DMS53 (cell line): ENCODE results near the gene RNU1-3.
"Not testable (repeated sequence)": the region's sequence is repeated elsewhere in the genome, so short reads cannot be mapped to it uniquely, and the experiment has no call there.

Experiments used
- DNase-seq: peaks from one replicate; lab custom pipeline; 2025; lab: John Stamatoyannopoulos, UW

The RNU1-3 gene

DNA sequence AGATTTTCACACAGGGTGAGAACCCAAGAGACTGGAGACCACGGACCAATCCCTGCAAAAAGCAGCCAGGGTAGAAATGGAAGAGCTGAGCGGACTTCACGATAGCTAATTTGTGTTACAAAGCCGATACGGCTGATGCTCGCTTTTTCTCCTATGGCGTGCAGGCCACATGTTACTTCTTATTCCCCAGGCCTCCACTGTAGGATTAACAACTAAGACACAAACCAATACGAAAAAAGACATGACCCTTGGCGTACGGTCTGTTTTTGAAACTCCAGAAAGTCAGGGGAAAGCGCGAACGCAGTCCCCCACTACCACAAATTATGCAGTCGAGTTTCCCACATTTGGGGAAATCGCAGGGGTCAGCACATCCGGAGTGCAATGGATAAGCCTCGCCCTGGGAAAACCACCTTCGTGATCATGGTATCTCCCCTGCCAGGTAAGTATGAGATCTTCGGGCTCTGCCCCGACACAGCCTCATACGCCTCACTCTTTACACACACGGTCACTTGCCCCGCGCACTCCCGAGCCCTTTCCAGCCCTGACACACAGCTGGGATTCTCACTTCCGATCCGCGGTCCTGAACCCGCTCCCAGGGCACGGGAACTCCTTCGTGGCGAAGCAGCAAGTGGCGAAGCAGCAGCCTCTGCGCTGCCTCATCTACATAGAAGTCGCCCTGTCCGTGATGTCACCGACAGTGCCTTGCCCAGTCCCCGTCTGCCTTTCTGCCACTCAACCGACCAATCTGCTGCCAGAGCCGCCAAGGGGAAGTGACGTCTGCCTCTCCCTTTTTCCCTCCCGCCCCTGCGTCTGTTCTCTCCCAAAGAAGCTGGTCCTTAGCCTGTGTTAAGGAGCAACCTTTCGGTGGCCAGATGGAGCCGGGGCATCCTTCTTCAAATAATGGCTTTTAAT, at the start of gene RNU1-3:
RNU1-3 (minus strand) TSS at position 447 of the 912 bp plus-strand sequence.
- not testable (repeated sequence) for DNase-seq

DNA sequence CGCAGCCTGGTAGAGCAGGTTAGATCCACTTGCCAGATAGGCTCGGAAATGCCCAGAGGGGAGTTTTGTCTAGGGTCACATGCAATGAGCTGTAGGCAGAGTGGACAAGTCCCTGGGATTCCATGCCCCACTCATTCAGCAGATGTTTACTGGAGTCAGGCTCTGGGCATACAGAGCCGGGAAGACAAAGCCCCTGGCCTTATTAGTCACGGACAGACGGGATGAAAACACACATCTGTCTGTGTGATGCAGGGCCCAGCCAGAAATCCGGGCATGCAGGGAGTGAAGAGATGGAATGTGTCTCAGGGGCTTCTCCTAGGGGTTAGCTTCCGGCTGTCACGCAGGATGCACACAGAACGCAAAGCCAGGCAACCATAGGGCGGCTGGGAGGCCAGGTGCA, 46.7 kb upstream of the RNU1-3 start:
- not testable (repeated sequence) for DNase-seq

DNA sequence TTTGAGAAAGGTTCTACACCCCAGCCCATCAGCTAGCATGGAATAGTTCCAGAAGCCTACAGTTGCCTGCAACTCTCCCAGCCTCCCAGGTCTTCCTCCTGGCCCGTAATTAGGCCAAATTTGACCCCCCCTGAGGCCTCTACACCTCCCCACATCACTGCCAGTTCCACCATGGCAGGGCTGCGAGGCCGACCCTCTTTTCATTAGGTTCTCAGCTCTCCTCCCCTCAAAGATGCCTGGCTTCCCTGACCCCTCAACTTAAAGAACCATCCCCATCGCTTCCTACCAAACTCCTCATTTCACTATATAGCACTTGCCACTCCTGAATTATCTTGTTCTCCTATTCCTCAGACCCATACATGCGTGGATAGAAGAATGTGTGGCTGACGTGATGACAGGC, 46.2 kb upstream of the RNU1-3 start:
- DNase-seq, result not testable (repeated sequence)

DNA sequence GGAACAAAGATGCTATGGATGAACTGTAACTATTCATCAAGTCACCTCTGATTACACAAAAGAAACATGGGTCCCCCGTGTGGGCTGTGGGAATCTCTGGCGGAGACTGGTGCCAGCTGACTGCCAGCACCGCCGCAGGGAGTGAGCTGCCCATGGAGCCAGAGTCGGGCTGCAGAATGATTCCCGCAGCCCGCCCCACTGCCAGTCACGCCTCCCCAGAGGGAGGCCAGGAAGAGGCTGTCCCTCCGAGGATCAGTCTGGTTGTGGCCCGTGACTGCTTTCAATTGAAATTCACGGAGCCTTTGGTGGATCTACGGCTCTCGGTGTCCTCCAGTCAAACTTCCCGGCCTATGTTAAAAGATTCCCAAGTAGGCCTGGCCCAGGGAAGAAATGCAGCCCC, 45.8 kb upstream of the RNU1-3 start:
- DNase-seq, result not testable (repeated sequence)

DNA sequence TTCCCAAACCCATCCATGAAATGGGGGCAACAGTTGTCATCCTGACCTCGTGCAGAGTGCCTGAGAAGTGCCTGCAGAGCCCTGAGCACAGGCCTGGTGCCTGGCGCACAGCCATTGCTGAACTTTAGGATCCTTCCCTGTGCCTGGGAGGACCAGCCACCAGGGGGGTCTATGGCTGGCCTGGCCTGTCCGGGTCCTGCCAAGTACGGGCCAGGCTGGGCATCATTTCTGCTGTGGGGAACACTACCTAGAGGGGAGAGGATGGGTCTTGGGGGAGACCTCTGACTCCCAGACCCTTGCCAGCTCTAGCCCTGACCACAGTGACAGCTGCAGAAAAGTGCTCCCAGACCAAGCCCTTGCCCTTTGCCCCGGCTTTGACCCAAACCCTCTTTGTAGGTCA, 45.4 kb upstream of the RNU1-3 start:
- DNase-seq, result not testable (repeated sequence)

DNA sequence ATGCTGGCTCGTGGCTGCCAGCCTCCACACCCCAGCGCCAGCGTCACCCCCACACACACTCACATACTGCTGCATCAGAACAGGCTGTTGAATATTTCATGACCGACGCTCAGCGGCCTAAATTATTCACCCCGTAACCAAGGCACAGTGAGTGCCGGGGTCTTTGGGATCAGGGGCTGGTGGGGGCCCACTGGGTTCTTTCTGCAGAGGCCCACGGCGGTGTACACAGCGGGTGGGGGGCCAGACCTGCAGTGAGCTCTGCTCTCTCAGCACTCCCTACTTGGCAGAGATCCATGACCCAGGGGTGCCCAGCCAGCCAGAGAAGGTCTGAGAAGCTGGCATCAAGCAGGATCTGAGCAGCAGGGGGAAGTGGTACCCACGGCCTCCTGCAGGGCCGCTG, 43.9 kb upstream of the RNU1-3 start:
- not testable (repeated sequence) for DNase-seq

DNA sequence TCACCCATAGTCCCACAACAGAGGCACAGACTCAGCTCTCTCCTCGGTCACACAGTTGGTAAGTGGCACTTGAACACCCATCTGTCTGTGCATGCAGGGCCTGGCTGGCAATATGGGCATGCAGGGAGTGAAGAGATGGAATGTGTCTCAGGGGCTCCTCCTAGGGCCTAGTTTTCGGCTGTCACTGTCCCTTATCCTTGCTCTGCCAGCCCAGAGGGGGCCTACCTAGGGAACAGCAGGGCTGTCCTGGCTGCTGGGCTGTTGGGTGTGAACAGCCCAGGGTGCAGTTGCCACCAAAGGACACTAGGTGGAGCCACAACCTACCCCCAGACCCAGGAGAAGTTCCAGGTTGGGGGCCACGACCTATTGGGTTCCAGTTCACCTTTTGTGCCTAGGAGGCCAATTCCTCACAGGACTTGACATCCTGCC, 42.9 kb upstream of the RNU1-3 start:
- DNase-seq, result peak; percentile 51

DNA sequence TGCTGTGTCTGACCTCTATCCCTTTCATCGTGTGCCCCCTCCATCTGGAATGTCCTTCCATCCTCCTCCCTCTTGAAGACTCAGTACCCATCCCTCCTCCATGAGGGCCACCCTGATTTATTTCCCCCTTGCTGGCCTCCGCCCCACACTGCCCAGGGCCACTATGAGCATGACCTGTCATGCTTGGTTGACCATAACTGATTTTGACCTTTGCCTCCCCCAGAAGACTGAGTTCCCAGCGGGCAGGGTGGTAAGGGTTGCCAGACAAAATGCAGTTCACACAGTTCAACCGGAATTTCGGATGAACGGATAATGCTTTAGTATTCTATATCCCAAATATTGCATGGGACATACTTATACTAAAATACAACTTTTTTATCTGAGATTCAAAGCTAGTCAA, 42.0 kb upstream of the RNU1-3 start:
- not testable (repeated sequence) for DNase-seq

DNA sequence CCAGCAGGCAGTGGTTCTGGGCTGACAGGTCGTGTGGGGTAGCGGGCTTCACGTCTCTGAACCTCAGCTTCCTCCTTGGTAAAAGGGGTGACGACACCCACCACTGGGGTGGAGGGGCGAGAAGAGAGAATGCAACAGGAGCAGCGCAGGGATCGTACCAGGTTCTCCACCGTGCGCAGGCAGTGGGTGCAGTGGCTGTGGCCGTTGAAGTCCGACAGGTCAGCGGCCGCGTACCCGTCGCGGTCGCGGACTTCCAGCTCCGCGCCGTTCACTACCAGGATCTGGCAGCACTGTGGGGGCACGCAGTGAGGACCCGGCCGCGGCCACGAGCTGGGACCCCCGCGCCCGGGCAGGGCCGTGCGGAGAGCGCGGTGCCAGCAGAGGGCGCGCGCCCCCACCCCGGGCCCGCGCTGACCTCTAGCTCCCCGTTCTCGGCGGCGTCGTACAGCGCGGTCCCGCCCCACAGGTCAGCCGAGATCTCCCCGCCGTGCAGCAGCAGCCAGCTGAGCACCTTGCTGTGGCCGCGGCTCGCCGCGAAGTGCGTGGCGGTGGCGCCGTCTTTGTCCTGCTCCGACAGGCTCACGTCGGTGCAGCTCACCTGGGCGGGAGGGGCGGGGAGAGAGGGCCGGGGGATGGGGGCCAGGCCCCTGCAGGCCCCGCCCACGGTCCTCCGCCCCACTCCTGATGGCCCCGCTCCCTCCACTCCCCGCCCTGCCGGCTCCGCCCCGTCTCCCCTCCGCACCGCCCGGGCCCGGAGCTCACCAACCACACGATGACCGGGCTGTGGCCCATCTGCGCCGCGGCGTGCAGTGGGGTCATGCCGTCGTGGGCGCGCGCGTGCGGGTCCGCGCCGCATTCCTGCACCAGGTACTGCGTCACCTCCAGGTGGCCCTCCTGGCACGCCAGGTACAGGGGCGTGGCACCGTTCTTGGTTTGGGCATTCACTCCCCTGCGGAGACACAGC, 40.7 kb upstream of the RNU1-3 start:
- peak; percentile 31 for DNase-seq

DNA sequence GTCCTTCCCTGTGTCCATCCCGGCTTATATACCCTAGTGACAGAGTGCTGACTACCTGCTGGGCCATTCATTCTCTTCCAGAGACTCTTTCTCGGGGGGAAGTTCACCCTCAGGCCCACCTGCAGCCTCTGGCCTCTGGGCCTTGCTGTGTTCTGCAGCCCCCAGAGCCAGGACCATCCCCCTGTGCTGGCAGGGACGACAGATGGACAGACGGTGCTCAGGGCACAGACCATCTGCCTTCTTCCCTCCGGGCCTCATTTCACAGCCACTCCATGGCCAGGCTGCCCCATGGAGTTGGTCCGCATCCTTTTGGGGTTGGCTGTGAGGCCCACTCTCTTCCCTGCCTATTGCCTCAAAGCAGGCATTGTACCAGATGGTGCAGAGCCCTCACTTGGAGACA, 39.6 kb upstream of the RNU1-3 start:
- DNase-seq, result not testable (repeated sequence)

DNA sequence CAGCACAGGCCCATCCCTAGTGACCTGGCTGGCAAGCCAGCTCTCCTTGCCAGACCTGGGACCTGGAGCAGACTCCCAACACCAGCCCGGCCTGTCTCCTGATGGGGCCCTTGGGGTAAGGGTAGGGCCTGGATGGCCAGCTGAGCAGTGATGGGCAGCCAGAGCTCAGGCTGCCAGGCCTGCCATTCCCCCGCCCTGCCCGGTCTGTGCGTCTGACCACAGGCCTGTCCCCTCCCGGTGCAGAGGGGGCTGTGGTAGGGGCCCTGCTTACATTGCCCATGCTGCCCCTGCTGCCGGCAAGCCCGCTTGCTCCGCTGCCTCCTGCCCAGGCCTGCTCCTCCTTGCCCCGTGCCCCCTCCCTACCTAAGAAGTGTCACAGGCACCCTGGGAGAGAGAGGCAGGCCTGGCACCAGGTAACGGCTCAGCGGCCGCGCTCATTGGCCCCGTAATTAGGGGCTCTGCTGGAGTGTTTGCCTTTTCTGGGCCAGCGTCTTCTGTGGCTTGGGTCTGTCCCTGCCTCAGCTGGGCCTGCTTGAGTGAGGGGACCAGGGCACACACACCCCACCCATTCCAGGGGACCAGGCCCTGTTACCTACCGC, 37.9 kb upstream of the RNU1-3 start:
- DNase-seq, result not testable (repeated sequence)

DNA sequence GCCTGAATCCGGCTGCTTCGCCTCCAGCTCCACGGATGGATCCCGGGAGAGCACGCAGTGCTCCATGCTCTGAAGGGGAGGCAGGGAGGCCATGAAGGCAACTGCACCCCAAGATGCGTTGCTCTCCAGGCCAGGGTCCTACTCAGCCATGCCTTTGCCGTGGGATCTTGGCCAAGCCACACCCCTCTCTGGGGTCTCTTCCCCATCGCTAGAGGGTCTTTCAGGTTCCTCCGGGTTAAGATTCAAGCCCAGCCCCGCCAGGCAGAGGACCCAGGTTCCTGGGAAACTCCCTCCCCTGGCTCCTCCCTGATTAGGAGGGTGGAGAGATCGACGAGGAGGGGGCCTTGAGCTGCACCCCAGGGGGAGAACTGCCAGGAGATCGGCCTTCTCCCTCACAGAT, 37.3 kb upstream of the RNU1-3 start:
- not testable (repeated sequence) for DNase-seq

DNA sequence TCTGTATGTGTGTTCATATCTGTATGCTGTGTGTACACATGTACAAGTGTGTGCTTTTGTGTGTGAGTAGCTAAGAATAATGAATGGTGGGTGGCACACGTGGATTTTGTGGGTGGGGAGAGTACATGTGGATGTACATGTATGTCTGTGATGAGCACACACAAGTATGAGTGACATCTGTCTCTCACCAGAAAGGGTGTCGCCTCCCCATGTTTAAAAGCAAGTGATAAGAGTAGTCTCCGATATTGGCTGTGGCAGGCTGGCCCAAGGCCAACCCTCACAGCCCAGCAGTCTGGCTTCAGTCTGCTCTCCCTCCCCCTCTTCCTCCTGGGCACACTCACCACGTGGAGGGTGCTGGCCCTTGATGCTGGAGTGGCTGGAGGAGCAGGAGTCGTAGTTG, 36.9 kb upstream of the RNU1-3 start:
- not testable (repeated sequence) for DNase-seq

DNA sequence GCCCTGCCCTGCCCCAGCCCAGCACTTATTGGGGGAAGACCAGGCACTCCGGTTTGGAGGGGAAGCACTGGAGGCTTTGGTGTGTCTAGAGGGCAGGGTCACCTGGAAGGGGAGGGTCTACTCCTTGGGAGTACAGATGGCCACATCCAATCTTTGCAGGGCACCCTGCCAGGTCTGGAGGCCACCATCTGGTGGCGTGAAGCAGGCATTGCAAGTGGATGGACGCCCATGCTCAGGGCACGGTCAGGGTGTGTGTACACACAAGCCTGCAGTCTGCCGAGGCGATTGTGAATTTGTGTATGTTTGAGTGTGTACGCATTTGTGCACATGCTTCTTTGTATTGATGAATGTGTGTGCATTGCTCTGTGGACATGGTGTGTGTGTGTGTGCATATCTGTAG, 36.4 kb upstream of the RNU1-3 start:
- DNase-seq, result not testable (repeated sequence)

DNA sequence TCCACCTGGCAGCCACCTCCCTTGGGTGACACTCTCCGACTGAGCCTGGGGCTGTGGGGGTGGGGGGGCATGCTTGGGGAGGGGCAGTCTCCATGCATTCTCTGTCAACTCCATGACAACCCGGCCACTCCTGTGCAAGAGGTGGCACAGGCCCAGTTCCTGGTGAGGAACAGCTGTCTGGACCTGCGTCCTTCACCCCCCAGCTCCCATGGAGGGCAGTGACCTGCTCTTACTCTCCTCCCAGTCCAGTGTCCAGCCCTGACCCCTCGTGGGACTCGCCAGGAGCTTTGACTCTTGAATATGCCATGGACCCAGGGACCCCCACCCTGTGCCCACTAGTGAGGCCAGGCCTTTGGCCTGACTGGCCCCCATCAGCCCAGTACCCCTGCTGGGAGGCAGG, 35.5 kb upstream of the RNU1-3 start:
- DNase-seq, result not testable (repeated sequence)

DNA sequence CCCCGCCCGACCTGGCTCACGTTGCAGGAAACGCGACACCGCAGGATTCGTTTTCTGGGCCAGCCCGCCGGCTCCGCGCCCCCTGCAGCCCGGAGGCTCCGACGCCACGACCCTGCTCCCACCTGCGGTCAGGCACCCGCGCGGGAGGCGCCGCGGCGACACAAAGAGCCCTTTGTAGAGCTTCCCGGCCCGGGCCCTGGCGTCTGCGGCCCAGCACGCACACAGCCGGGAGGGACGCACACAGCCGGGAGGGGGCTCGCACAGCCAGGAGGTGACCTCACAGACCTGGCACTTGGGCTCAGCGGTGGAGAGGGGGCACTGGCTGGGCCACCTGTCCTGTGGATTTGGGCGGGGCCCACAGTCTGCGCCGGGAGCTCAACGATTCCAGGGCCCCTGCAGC, 34.4 kb upstream of the RNU1-3 start:
- DNase-seq, result not testable (repeated sequence)

DNA sequence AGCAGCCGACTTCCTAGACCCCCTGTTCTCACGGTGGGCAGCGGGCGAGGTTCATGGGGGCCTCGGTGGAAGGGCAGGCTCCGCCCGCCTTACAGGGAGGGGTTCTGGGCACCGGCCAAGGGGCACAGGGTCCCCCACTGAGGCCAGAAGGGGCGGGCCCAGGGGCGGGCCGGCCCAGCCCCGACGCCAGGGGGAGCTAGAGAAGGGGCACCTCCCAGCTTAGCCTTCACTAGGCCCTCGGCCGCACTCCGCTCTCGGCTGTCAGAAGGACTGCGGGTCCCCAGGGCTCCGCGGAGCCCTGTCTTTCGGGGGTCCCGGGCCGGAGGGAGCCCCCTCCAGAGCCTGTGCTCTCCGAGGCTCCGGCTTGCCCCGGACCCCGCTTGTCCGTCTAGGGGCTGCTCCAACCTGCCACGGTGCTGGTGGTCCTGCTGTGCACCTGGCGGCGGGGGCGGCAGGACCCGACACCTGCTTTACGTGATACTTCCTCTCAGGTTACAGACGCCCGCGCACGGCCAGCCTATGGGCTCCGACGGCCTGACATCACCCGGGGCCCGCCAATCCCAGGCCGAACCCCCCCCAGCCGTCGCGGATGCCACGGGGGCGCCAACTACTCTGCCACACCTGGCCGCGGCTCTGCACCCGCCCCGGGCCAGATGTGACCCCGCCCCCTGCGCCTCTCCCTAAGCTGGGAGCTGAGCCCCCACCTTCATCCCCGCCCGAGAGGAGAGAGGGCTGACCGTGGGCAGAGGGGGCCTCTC, 33.6 kb upstream of the RNU1-3 start:
- not testable (repeated sequence) for DNase-seq

DNA sequence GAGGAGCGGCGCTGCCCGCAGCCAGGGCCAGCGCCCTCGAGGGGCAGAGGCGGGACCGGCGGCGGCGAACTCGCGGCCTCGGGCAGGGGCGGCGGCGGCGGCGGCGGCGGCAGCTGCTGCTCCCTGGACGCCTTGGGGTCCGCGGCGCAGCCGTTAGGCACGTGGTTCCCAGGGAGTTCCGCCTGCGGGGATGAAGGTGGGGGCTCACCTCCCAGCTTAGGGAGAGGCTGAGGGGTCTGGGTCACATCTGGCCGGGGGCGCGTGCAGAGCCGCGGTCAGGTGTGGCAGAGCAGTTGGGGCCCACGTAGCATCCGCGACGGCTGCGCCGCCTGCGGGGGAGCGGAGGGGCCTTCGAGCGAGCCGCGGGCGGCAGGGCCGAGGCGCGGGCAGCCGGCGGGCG, 32.7 kb upstream of the RNU1-3 start:
- DNase-seq, result not testable (repeated sequence)

DNA sequence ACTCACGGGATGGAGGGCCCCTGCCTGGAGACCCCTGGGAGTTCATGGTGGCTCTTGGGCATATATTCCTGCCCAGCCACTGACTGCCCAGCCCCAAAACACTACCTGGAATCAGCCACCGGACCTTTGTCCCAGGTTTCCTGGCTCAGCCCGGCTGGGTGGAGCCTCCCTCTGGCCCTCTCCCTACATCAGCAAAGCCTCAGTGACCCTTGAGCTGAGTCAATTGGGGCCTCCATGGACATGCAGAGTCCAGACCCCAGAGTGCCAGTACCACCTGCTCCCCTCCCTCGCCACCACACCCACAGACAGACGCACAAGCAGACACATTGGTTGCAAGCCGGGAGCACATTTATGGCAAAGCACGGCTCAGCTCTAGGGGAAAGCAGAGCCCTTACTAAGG, 30.4 kb upstream of the RNU1-3 start:
- DNase-seq, result not testable (repeated sequence)

DNA sequence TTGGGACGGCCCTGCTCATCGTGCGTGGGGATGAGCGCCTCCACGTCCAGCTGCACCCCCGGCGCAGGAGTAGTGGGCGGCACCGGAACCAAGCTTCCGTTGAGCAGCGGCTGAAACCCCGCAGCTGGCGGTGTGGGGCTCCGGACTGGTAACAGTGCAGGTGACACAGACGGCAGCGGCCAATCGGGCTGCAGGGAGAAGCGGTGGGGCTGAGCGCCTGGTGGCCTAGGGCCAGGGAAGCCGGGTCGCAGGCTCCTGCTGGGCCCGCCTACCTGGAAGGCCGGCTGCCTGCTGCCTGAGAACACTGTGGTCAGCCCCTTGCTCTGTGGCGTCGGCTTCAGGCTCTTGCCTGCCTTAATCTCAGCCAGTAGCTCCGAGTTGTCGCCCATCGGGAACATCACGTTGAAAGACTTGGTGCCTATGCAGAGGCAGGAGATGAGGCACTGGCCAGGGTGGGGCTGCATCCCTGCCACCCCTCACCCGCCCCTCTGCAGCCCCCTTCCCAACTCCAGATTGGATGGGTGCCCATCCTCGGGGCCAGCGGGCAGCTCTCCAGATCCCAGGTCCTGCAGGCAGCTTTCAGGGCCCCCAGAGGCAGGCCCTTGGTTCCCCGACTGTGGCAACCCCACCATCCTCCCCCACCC, 29.9 kb upstream of the RNU1-3 start:
- DNase-seq, result peak; percentile 90

DNA sequence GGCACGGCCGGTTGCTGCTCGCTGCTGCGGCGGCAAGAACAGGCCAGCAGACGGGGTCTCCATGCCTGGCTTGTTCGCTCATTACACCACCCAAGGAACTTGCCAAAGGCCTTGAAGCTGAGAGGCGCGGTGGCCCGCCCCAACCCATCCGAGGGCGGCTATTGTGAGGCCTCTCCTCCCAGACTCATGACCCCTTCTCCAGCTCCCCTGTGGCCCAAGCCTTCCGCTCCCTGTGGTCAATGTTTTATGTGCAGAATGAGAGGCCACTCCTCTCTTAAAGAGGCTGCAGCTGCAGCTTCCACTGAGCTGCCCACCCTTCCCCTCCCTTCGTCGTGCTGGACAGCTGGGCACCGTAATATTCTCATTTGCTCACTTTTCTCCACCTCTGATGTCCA, 27.6 kb upstream of the RNU1-3 start:
- DNase-seq, result not testable (repeated sequence)
